OCI-LY1 (cell line): Measurements from ENCODE around the gene RANGAP1.

Experiments
- H2AFZ ChIP-seq: fragments of 200-600 bp; sonication (generic), shearing (Covaris generic); 2 replicates; pipeline ENCODE4 v1.6.0; 2014; ENCODE audit warnings: antibody characterized with exemption, mild to moderate bottlenecking, low read length
- H3F3A ChIP-seq: fragments of 200-600 bp; sonication (generic), shearing (Covaris generic); 2 replicates; pipeline ENCODE4 v1.6.0; 2014; ENCODE audit warnings: mild to moderate bottlenecking, antibody characterized with exemption, low read length, moderate library complexity; ENCODE audit not compliant: insufficient read depth
- H3K27ac ChIP-seq: fragments of 200-600 bp; sonication (generic); 2 replicates; pipeline ENCODE4 v1.5.1; 2014; ENCODE audit warnings: low read length, mixed run types, mild to moderate bottlenecking, low read depth; ENCODE audit not compliant: poor library complexity, severe bottlenecking
- H3K27me3 ChIP-seq: fragments of 200-600 bp; sonication (generic); 2 replicates; pipeline ENCODE4 v1.6.0; 2014; ENCODE audit warnings: antibody characterized with exemption, mild to moderate bottlenecking, low read length, moderate library complexity; ENCODE audit not compliant: insufficient read depth
- H3K36me3 ChIP-seq: fragments of 200-600 bp; sonication (generic); 2 replicates; pipeline ENCODE4 v1.6.1; 2014; ENCODE audit warnings: mild to moderate bottlenecking, antibody characterized with exemption, low read length, moderate library complexity, mixed read lengths; ENCODE audit not compliant: insufficient read depth
- H3K4me1 ChIP-seq: fragments of 200-600 bp; sonication (generic); 2 replicates; pipeline ENCODE4 v1.5.1; 2014; ENCODE audit warnings: mild to moderate bottlenecking, low read length, moderate library complexity; ENCODE audit not compliant: insufficient read depth, severe bottlenecking
- H3K4me2 ChIP-seq: fragments of 200-600 bp; sonication (generic), shearing (Covaris generic); 2 replicates; pipeline ENCODE4 v1.6.1; 2014; ENCODE audit warnings: low read length
- H3K4me3 ChIP-seq: fragments of 200-600 bp; sonication (generic); 2 replicates; pipeline ENCODE4 v1.5.1; 2014; ENCODE audit warnings: low read length, low read depth, mild to moderate bottlenecking, mixed read lengths; ENCODE audit not compliant: poor library complexity, severe bottlenecking
- H3K79me2 ChIP-seq: fragments of 200-600 bp; shearing (Covaris generic); 2 replicates; pipeline ENCODE4 v1.6.1; 2016; ENCODE audit warnings: mixed run types, low read length, mixed read lengths; ENCODE audit not compliant: insufficient read depth
- H3K9ac ChIP-seq: fragments of 200-600 bp; sonication (generic), shearing (Covaris generic); 2 replicates; pipeline ENCODE4 v1.6.1; 2014; ENCODE audit warnings: mild to moderate bottlenecking, low read length, mixed read lengths
- H3K9me2 ChIP-seq: fragments of 200-600 bp; sonication (generic), shearing (Covaris generic); 2 replicates; pipeline ENCODE4 v1.6.1; 2014; ENCODE audit warnings: low read depth, mild to moderate bottlenecking, low read length, mixed read lengths
- H3K9me3 ChIP-seq: fragments of 200-600 bp; shearing (Covaris generic); 2 replicates; pipeline ENCODE4 v1.6.1; 2014; ENCODE audit warnings: low read length, mixed read lengths
- H4K20me1 ChIP-seq: fragments of 200-600 bp; sonication (generic), shearing (Covaris generic); 2 replicates; pipeline ENCODE4 v1.6.0; 2016; ENCODE audit warnings: mild to moderate bottlenecking, low read length; ENCODE audit not compliant: insufficient read depth
- CTCF ChIP-seq: fragments of 200-600 bp; sonication (generic), shearing (Covaris generic); IDR thresholded peaks from 2 replicates; pipeline ENCODE4 v1.5.1; 2017; ENCODE audit warnings: mild to moderate bottlenecking, antibody characterized with exemption, low read length, moderate library complexity, mixed read lengths
- EZH2 ChIP-seq: fragments of 200-600 bp; sonication (generic), shearing (Covaris generic); IDR thresholded peaks from 2 replicates; pipeline ENCODE4 v1.8.0; 2017; ENCODE audit warnings: borderline replicate concordance, mixed run types, mild to moderate bottlenecking, antibody characterized with exemption, low read length, moderate library complexity, mixed read lengths

RANGAP1 gene

GRCh38 chr22:41286639-41287091 lies 678 bp upstream of the RANGAP1 start:
- H3K9me2 ChIP-seq, result no peaks in the 10 kb centered on the region
- peaks cover 17% of the 10 kb centered on the region for H3K4me1 ChIP-seq
- TF ChIP-seq CTCF (no peak), EZH2 (no peak)
- H3K4me3 ChIP-seq, result peak overlapping the region; percentile 78
- H3K27me3 ChIP-seq, result no peaks in the 10 kb centered on the region
- H3F3A ChIP-seq, result no peaks in the 10 kb centered on the region
- H3K9ac ChIP-seq, result peak overlapping the region; percentile 78
- H3K4me2 ChIP-seq, result peak overlapping the region; percentile 85
- peaks cover 26% of the 10 kb centered on the region for H3K36me3 ChIP-seq
- peaks cover 25% of the 10 kb centered on the region for H3K79me2 ChIP-seq
- peak overlapping the region; percentile 85 for H3K27ac ChIP-seq
- no peaks in the 10 kb centered on the region for H4K20me1 ChIP-seq
- no peaks in the 10 kb centered on the region for H3K9me3 ChIP-seq
- H2AFZ ChIP-seq, result peak overlapping the region; percentile 61

GRCh38 chr22:41285441-41285819 lies 557 bp downstream of the RANGAP1 start:
- Histone ChIP-seq H3K9ac (peak overlapping the region; percentile 78), H3K27ac (peak overlapping the region; percentile 22), H2AFZ (no peak overlapping the region), H3K9me2 (no peaks in the 10 kb centered on the region), H3K4me1 (peaks cover 17% of the 10 kb centered on the region), H3K4me2 (peak overlapping the region; percentile 77), H3K36me3 (peaks cover 39% of the 10 kb centered on the region), H4K20me1 (no peaks in the 10 kb centered on the region), H3K9me3 (no peaks in the 10 kb centered on the region), H3K79me2 (peaks cover 25% of the 10 kb centered on the region), H3K4me3 (peak overlapping the region; percentile 78), H3F3A (no peaks in the 10 kb centered on the region), H3K27me3 (no peaks in the 10 kb centered on the region)
- TF ChIP-seq CTCF (no peak), EZH2 (no peak)

- H3K9me3 ChIP-seq, result no peaks in the 10 kb centered on the region
- H3K27me3 ChIP-seq, result no peaks in the 10 kb centered on the region
- H3K27ac ChIP-seq, result no peak overlapping the region
Observed at GRCh38 chr22:41284465-41284864, 1.5 kb downstream of the RANGAP1 start.

More at GRCh38 chr22:41284465-41284864, 1.5 kb downstream of the RANGAP1 start:
- peak overlapping the region; percentile 78 for H3K4me3 ChIP-seq
- peak overlapping the region; percentile 78; the same call in 1 of the 2 replicates for H3K9ac ChIP-seq
- H3K79me2 ChIP-seq, result peaks cover 25% of the 10 kb centered on the region
- peaks cover 48% of the 10 kb centered on the region for H3K36me3 ChIP-seq
- H3K4me1 ChIP-seq, result peaks cover 17% of the 10 kb centered on the region
- no peaks in the 10 kb centered on the region for H4K20me1 ChIP-seq
- no peaks in the 10 kb centered on the region for H3F3A ChIP-seq
- H3K4me2 ChIP-seq, result peak overlapping the region; percentile 77
- no peak for TF ChIP-seq EZH2
- no peak for TF ChIP-seq CTCF
- no peak overlapping the region for H2AFZ ChIP-seq
- H3K9me2 ChIP-seq, result no peaks in the 10 kb centered on the region
